ENCODE data around the gene GABRB3.

GABRB3 gene

DNA sequence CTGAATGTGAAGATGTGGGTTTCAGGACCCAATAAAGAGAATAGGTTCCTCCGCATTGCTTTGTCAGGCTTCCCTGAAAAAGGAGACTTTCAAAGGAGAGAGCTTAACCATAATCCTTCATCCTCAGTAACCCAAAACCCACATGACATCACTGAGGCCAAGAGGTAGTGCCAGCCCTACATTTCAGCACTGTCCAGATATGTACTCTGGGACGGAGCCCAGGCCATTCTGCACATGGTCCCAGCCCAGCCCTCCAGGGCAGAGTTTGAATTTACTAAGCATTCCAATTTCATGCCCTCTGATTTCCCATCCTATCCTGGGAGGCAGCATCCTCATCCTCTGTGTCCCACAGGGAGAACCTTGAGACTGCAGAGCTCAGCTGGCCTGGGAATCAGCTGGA is 210.5 kb downstream of the GABRB3 start:
- DNase-seq (ENCODE audit: low read depth in 3 of 3, low spot score in 1 of 3): no peak

DNA sequence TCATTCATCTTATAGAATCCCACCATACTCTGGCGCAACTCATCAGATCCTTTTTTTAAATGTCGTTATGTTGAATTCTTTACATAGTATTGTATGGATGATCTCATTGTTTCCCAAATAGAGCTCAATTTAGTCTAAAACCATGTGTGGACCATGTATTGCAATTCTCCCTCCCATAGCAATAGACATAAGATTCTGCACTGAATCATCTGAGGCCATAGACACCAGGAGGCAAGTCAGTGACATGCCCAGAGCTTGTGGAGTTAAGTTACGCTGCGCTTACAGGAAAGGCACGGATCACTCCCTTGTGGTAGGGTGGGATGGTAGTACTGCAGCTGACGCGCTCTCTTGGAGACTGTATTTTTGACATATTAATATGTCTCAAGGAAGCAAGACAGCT is 211.0 kb downstream of the GABRB3 start:
- DNase-seq (ENCODE audit: low read depth in 3 of 3, low spot score in 1 of 3): no peak

DNA sequence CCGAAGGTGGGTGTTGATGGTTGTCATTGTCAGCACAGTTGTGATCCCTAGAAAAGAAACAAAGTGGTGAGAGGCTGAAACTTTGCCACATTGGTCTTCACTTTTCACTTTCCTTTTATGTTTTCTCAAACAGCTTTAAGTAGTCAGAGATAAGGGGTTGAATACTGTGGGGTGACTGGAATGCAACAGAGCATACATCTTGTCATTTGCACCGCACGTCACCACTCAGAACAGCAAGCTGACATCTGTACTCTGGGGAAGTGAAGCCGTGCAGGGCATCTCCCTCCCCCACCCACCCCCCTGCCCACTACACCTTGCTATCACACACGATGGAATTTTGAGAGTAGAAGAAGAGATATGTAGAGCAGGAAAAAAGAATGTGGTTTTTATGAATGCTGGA is 211.7 kb downstream of the GABRB3 start:
- no peak for DNase-seq (ENCODE audit: low read depth in 3 of 3, low spot score in 1 of 3)

GRCh38 chr15:26555898-26556297 is 217.0 kb downstream of the GABRB3 start:
- no peak for DNase-seq (ENCODE audit: low read depth in 3 of 3, low spot score in 1 of 3)

GRCh38 chr15:26551473-26551872 is 221.4 kb downstream of the GABRB3 start:
- no peak for DNase-seq (ENCODE audit: low read depth in 3 of 3, low spot score in 1 of 3)

- no peak for DNase-seq (ENCODE audit: low read depth in 3 of 3, low spot score in 1 of 3)
Observed at GRCh38 chr15:26550880-26551279, 222.0 kb downstream of the GABRB3 start.

- DNase-seq (ENCODE audit: low read depth in 3 of 3, low spot score in 1 of 3): no peak
Observed at GRCh38 chr15:26537663-26538062, 235.2 kb downstream of the GABRB3 start.

GRCh38 chr15:26531489-26531888 is 241.4 kb downstream of the GABRB3 start:
- no peak for DNase-seq (ENCODE audit: low read depth in 3 of 3, low spot score in 1 of 3)

DNA sequence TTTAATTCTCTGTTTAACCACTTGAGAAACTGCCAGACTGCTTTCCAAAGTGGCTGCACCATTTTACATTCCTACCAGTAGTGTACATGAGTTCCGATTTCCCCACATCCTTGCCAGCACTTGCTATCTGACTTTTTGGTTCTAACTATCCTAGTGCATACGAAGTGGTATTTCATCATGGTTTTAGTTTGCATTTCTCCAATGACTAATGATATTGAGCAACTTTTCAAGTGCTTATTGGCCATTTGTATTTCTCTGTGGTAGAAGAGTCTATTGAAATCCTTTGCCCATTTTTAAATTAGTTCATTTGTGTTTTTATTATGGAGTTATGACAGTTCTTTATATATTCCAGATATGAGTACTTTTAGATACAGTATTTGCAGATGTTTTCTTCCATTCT is 247.8 kb downstream of the GABRB3 start:
- DNase-seq (ENCODE audit: low read depth in 3 of 3, low spot score in 1 of 3): no peak

GRCh38 chr15:26521691-26522198 is 251.1 kb downstream of the GABRB3 start:
- no peak for DNase-seq (ENCODE audit: low read depth in 3 of 3, low spot score in 1 of 3)

- no peak for DNase-seq (ENCODE audit: low read depth in 3 of 3, low spot score in 1 of 3)
Observed at GRCh38 chr15:26521130-26521529, 251.7 kb downstream of the GABRB3 start.

- DNase-seq (ENCODE audit: low read depth in 3 of 3, low spot score in 1 of 3): no peak
Observed at GRCh38 chr15:26518885-26519284, 254.0 kb downstream of the GABRB3 start.

- DNase-seq (ENCODE audit: low read depth in 3 of 3, low spot score in 1 of 3): no peak
Observed at GRCh38 chr15:26516102-26516980, 256.5 kb downstream of the GABRB3 start.

- no peak for DNase-seq (ENCODE audit: low read depth in 3 of 3, low spot score in 1 of 3)
Observed at GRCh38 chr15:26504009-26504408, 268.9 kb downstream of the GABRB3 start.
